ENCODE results near the gene OVCH1. TPM values are rescaled to one million over a fixed set of nuclear protein-coding genes. Genes with fewer than 3 reads are reported as not detected.

OVCH1 gene
- total RNA-seq: 1 to 10 TPM in 1 of 4 donors, under 1 TPM in 3; 0.22 to 3.0 (median 0.28) TPM

GRCh38 chr12:29497588-29497987, at the start of gene OVCH1:
Gene OVCH1, minus strand, starts transcription at chr12:29497686. Its CDS starts 0 bp downstream, at chr12:29497686.
- intact Hi-C loops (cut with DNase I): no loop called here
- no peak for TF ChIP-seq CTCF (IDR thresholded peaks at IDR 0.05)
- TF ChIP-seq POLR2A (IDR thresholded peaks at IDR 0.05): no peak
- no peak within 1 kb of the TSS for H3K27ac ChIP-seq
- H3K27me3 ChIP-seq: no peaks in the 10 kb centered on the region
- H3K9me3 ChIP-seq: no peaks in the 10 kb centered on the region
- 89 to 96% methylated on average over 16 to 18 of the region's 18 CpGs for WGBS, 2 donors
- no peak within 1 kb of the TSS for H3K4me3 ChIP-seq (replicated peaks in 1 of 3)
- DNase-seq: no peak
- H3K4me1 ChIP-seq: no peaks in the 10 kb centered on the region
- no peaks in the 10 kb centered on the region for H3K36me3 ChIP-seq

GRCh38 chr12:29547151-29547632, 49.7 kb upstream of the OVCH1 start:
- no peak for DNase-seq
- no peaks in the 10 kb centered on the region for H3K4me1 ChIP-seq
- H3K9me3 ChIP-seq: no peaks in the 10 kb centered on the region
- TF ChIP-seq POLR2A (IDR thresholded peaks at IDR 0.05) (no peak), CTCF (IDR thresholded peaks at IDR 0.05) (no peak)
- H3K4me3 ChIP-seq (replicated peaks in 1 of 3): no peak overlapping the region
- WGBS, 2 donors: 48 to 58% methylated on average over 4 of the region's 4 CpGs
- H3K27ac ChIP-seq: no peak overlapping the region
- H3K36me3 ChIP-seq: no peaks in the 10 kb centered on the region
- no peaks in the 10 kb centered on the region for H3K27me3 ChIP-seq
- intact Hi-C loops (cut with DNase I): no loop called here

- H3K4me1 ChIP-seq: no peaks in the 10 kb centered on the region
- no peaks in the 10 kb centered on the region for H3K9me3 ChIP-seq
- H3K4me3 ChIP-seq (replicated peaks in 1 of 3): no peak overlapping the region
- 78 to 85% methylated on average over 2 of the region's 2 CpGs for WGBS, 2 donors
- no peak for DNase-seq
- TF ChIP-seq CTCF (IDR thresholded peaks at IDR 0.05) (no peak), POLR2A (IDR thresholded peaks at IDR 0.05) (no peak)
- H3K27ac ChIP-seq: no peak overlapping the region
- intact Hi-C loops (cut with DNase I): no loop called here
- H3K36me3 ChIP-seq: no peaks in the 10 kb centered on the region
- no peaks in the 10 kb centered on the region for H3K27me3 ChIP-seq
These were observed 48.5 kb upstream of the OVCH1 start for GRCh38 chr12:29546000-29546399.

GRCh38 chr12:29545102-29545467, 47.6 kb upstream of the OVCH1 start:
- H3K4me3 ChIP-seq (replicated peaks in 1 of 3): no peak overlapping the region
- DNase-seq: no peak
- 90 to 94% methylated on average over 4 of the region's 4 CpGs for WGBS, 2 donors
- no peaks in the 10 kb centered on the region for H3K36me3 ChIP-seq
- no peaks in the 10 kb centered on the region for H3K4me1 ChIP-seq
- TF ChIP-seq CTCF (IDR thresholded peaks at IDR 0.05): no peak
- TF ChIP-seq POLR2A (IDR thresholded peaks at IDR 0.05): no peak
- H3K27me3 ChIP-seq: no peaks in the 10 kb centered on the region
- no peaks in the 10 kb centered on the region for H3K9me3 ChIP-seq
- H3K27ac ChIP-seq: no peak overlapping the region
- intact Hi-C loops (cut with DNase I): no loop called here

GRCh38 chr12:29544428-29545101, 47.1 kb upstream of the OVCH1 start:
- 85 to 88% methylated on average over 6 of the region's 6 CpGs for WGBS, 2 donors
- no peak for DNase-seq
- Histone ChIP-seq H3K36me3 (no peaks in the 10 kb centered on the region), H3K27ac (no peak overlapping the region), H3K9me3 (no peaks in the 10 kb centered on the region), H3K4me1 (no peaks in the 10 kb centered on the region), H3K27me3 (no peaks in the 10 kb centered on the region), H3K4me3 (replicated peaks in 1 of 3) (no peak overlapping the region)
- TF ChIP-seq CTCF (IDR thresholded peaks at IDR 0.05) (no peak), POLR2A (IDR thresholded peaks at IDR 0.05) (no peak)
- intact Hi-C loops (cut with DNase I): no loop called here

Data from thyroid gland (tissue), 4 donors.